Testis (tissue), 2 donors: Measurements from ENCODE around the gene MRPS27.

Experiments used
- POLR2A ChIP-seq: fragments of 450-650 bp; IDR thresholded peaks from one replicate; pipeline ENCODE4 v1.6.1; 2017; ENCODE audit warnings: antibody characterized with exemption, mild to moderate bottlenecking, moderate library complexity
- TF ChIP-seq, protein P1 (sequence below), 3 experiments: fragments of 450-650 bp in 2 of 3; fragments of 200-600 bp in 1 of 3; sonication (generic) in 1 of 3; IDR thresholded peaks; one replicate each; pipeline ENCODE4 v1.5.1; 2016 to 2019; ENCODE audit warnings: antibody characterized with exemption in 3 of 3, mild to moderate bottlenecking in 2 of 3, moderate library complexity in 1 of 3

DNA sequence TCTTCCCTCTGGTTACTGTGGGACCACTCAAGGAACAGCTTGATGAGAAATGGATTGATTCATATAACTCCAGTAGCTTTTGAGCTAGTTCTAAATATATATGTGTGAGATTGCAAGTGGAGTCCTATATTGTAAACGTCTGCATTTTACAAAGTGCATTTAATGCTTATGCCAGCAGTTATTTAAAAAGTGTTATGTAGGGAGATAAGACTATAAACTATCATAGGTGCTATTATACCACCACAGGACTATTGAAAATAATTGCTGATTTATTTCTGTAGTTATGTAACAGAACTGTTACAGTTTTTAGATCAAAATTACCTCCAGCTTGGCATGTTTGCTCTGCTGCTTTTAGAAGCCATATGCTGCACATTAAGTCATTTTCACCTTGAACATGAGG lies 36.3 kb upstream of the MRPS27 start:
- TF ChIP-seq, protein P1, sequence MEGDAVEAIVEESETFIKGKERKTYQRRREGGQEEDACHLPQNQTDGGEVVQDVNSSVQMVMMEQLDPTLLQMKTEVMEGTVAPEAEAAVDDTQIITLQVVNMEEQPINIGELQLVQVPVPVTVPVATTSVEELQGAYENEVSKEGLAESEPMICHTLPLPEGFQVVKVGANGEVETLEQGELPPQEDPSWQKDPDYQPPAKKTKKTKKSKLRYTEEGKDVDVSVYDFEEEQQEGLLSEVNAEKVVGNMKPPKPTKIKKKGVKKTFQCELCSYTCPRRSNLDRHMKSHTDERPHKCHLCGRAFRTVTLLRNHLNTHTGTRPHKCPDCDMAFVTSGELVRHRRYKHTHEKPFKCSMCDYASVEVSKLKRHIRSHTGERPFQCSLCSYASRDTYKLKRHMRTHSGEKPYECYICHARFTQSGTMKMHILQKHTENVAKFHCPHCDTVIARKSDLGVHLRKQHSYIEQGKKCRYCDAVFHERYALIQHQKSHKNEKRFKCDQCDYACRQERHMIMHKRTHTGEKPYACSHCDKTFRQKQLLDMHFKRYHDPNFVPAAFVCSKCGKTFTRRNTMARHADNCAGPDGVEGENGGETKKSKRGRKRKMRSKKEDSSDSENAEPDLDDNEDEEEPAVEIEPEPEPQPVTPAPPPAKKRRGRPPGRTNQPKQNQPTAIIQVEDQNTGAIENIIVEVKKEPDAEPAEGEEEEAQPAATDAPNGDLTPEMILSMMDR (IDR thresholded peaks at IDR 0.05), result no peak
- TF ChIP-seq POLR2A, result no peak
